Activated gamma-delta T cell treated with anti-CD3 and anti-CD28 coated beads, Interleukin-2, amount 50 U/mL, for 16 hours (primary cell): ENCODE results near the gene TMEM8B.

Experiments used
- DNase-seq: peaks from one replicate; pipeline ENCODE4 v3.0.0-alpha.2; 2020; ENCODE audit warnings: low read depth

TMEM8B gene

GRCh38 chr9:35840881-35841644 is 12.0 kb downstream of the TMEM8B start:
- no peak for DNase-seq

GRCh38 chr9:35841645-35841900 is 12.5 kb downstream of the TMEM8B start:
- DNase-seq, result no peak

- no peak for DNase-seq
These were observed 13.2 kb downstream of the TMEM8B start for GRCh38 chr9:35842020-35842745.

GRCh38 chr9:35842795-35843194 is 13.8 kb downstream of the TMEM8B start:
- no peak for DNase-seq

- DNase-seq, result no peak
These were observed 15.7 kb downstream of the TMEM8B start for GRCh38 chr9:35844628-35845270.

- no peak for DNase-seq
These were observed 17.1 kb downstream of the TMEM8B start for GRCh38 chr9:35845824-35846771.

GRCh38 chr9:35847792-35848572 is 19.0 kb downstream of the TMEM8B start:
- no peak for DNase-seq

GRCh38 chr9:35852267-35852815 is 23.3 kb downstream of the TMEM8B start:
- no peak for DNase-seq

- no peak for DNase-seq
These were observed 24.1 kb downstream of the TMEM8B start for GRCh38 chr9:35852876-35853865.

GRCh38 chr9:35854091-35854762 is 25.2 kb downstream of the TMEM8B start:
- no peak for DNase-seq

GRCh38 chr9:35856206-35856605 is 27.2 kb downstream of the TMEM8B start:
- DNase-seq, result no peak

- no peak for DNase-seq
These were observed 27.9 kb downstream of the TMEM8B start for GRCh38 chr9:35856882-35857281.

- DNase-seq, result no peak
These were observed 29.4 kb downstream of the TMEM8B start for GRCh38 chr9:35858458-35858857.

GRCh38 chr9:35859310-35859989 is 30.4 kb downstream of the TMEM8B start:
- no peak for DNase-seq

- no peak for DNase-seq
These were observed 30.9 kb downstream of the TMEM8B start for GRCh38 chr9:35859990-35860339.

- DNase-seq, result no peak
These were observed 32.3 kb downstream of the TMEM8B start for GRCh38 chr9:35861161-35861897.

GRCh38 chr9:35862328-35862727 is 33.3 kb downstream of the TMEM8B start:
- DNase-seq, result no peak

- DNase-seq, result no peak
These were observed 34.6 kb downstream of the TMEM8B start for GRCh38 chr9:35863583-35863982.
